Calu3 (cell line): Measurements from ENCODE around the gene TMEM151B. TPM values are rescaled to one million over a fixed set of nuclear protein-coding genes. Genes with fewer than 3 reads are reported as not detected.

Experiments used
- BruUV-seq: library from RNA; stranded (reverse); fragments of 400-500 nt; replicated peaks from 2 replicates; lab custom pipeline; 2021; lab: Mats Ljungman, UMichigan
- CTCF ChIA-PET: fragments of 300-600 bp; sonication (Branson Sonifier 250); formaldehyde crosslinking; loops from one replicate; lab custom pipeline; 2022; ENCODE audit warnings: antibody characterized with exemption; lab: Charles Lee
- DNase-seq: peaks from one replicate; pipeline ENCODE4 v3.0.0; 2022
- H3K27ac Mint-ChIP-seq: one replicate; pipeline ENCODE4 v1.8.0; 2022; ENCODE audit warnings: mixed read lengths; ENCODE audit not compliant: unreplicated experiment
- H3K27me3 Mint-ChIP-seq: one replicate; pipeline ENCODE4 v1.8.0; 2022; ENCODE audit warnings: mixed read lengths; ENCODE audit not compliant: unreplicated experiment
- H3K36me3 Mint-ChIP-seq: one replicate; pipeline ENCODE4 v1.8.0; 2022; ENCODE audit warnings: mild to moderate bottlenecking, moderate library complexity, mixed read lengths; ENCODE audit not compliant: insufficient read depth, unreplicated experiment
- H3K4me1 Mint-ChIP-seq: one replicate; pipeline ENCODE4 v1.8.0; 2022; ENCODE audit warnings: mild to moderate bottlenecking, low read depth, mixed read lengths; ENCODE audit not compliant: unreplicated experiment
- H3K4me3 Mint-ChIP-seq: one replicate; pipeline ENCODE4 v1.8.0; 2022; ENCODE audit warnings: mild to moderate bottlenecking, low read depth, moderate library complexity, mixed read lengths; ENCODE audit not compliant: unreplicated experiment
- H3K9me3 Mint-ChIP-seq: one replicate; pipeline ENCODE4 v1.8.0; 2022; ENCODE audit warnings: low read depth, mixed read lengths; ENCODE audit not compliant: unreplicated experiment
- intact Hi-C: fragments of 100-400 bp; cut with micrococcal nuclease; formaldehyde crosslinking; loops from one replicate; pipeline ENCODE4 v1.10.0; 2022; ENCODE audit not compliant: unreplicated experiment
- total RNA-seq: library from RNA; stranded (reverse); gene quantifications from 2 replicates; pipeline ENCODE4 v1.2.3, GENCODE V29; 2022
- TF ChIP-seq, protein P1 (sequence below): fragments of 200-600 bp; IDR thresholded peaks from one replicate; pipeline ENCODE4 v1.8.0; 2022; ENCODE audit warnings: antibody characterized with exemption; ENCODE audit not compliant: unreplicated experiment

The TMEM151B gene
- total RNA-seq, 1 experiment from 2014 or later: not detected

DNA sequence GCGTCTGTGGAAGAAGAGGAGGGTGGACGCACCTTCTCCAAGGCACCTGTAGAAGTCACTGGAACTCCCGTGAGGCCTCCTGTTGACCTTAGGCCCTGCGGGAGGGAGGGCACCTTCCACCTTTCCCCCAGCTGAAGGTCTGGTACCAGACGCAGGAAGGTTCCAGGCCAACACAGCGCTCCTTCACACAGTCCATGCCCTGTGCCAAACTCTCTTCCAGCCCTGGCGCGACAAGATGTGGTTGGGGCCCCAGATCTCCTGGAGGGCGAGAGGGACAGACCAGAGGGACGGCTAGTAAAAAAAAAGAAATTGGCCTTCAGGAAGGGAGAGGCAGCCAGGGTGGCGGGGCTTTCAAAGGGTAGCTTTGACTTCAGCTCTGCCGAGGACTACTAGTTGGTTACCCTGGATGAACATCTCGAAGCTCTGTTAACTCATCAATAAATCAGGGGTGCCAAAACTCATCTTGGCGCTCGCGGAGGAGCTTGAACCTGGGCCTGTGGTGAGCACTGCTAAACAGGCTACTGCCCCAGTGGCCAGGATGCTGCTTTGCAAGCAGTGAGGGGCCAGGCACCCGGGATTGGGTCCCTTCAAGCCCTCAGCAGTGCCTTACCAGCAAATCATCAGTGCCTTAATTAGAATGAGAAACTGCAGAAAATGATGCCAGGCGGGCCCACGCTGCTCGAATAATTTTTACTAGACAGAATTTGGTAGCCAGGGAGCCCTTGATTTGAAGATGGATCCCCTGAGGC lies 28.0 kb downstream of the TMEM151B start:
- no TSS peak for BruUV-seq
- Mint-ChIP-seq H3K4me1 (no peaks in the 10 kb centered on the region), H3K36me3 (peaks cover 44% of the 10 kb centered on the region), H3K9me3 (no peaks in the 10 kb centered on the region), H3K27ac (peak overlapping the region; percentile 53), H3K4me3 (peak overlapping the region; percentile 60), H3K27me3 (peaks cover 65% of the 10 kb centered on the region)
- intact Hi-C loops: no loop called here
- no peak for DNase-seq
- CTCF ChIA-PET: interaction anchor here (0.5 to 1.2 kb wide), 4 partner anchors 10 to 1991 kb away, joined by 3 to 5 read pairs (median 3); partner anchors contain the start of gene AARS2
- TF ChIP-seq, protein P1, sequence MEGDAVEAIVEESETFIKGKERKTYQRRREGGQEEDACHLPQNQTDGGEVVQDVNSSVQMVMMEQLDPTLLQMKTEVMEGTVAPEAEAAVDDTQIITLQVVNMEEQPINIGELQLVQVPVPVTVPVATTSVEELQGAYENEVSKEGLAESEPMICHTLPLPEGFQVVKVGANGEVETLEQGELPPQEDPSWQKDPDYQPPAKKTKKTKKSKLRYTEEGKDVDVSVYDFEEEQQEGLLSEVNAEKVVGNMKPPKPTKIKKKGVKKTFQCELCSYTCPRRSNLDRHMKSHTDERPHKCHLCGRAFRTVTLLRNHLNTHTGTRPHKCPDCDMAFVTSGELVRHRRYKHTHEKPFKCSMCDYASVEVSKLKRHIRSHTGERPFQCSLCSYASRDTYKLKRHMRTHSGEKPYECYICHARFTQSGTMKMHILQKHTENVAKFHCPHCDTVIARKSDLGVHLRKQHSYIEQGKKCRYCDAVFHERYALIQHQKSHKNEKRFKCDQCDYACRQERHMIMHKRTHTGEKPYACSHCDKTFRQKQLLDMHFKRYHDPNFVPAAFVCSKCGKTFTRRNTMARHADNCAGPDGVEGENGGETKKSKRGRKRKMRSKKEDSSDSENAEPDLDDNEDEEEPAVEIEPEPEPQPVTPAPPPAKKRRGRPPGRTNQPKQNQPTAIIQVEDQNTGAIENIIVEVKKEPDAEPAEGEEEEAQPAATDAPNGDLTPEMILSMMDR: no peak

GRCh38 chr6:44298864-44299263 lies 28.6 kb downstream of the TMEM151B start:
- H3K27ac Mint-ChIP-seq: no peak overlapping the region
- CTCF ChIA-PET: interaction anchor here (1.0 to 1.2 kb wide), 2 partner anchors 11 to 14 kb away, joined by 3 to 5 read pairs; partner anchors contain the start of gene AARS2
- no peak for DNase-seq
- peaks cover 59% of the 10 kb centered on the region for H3K27me3 Mint-ChIP-seq
- no TSS peak for BruUV-seq
- no peaks in the 10 kb centered on the region for H3K9me3 Mint-ChIP-seq
- intact Hi-C loops: no loop called here
- TF ChIP-seq, protein P1: no peak
- no peak overlapping the region for H3K4me3 Mint-ChIP-seq
- no peaks in the 10 kb centered on the region for H3K4me1 Mint-ChIP-seq
- H3K36me3 Mint-ChIP-seq: peaks cover 49% of the 10 kb centered on the region

DNA sequence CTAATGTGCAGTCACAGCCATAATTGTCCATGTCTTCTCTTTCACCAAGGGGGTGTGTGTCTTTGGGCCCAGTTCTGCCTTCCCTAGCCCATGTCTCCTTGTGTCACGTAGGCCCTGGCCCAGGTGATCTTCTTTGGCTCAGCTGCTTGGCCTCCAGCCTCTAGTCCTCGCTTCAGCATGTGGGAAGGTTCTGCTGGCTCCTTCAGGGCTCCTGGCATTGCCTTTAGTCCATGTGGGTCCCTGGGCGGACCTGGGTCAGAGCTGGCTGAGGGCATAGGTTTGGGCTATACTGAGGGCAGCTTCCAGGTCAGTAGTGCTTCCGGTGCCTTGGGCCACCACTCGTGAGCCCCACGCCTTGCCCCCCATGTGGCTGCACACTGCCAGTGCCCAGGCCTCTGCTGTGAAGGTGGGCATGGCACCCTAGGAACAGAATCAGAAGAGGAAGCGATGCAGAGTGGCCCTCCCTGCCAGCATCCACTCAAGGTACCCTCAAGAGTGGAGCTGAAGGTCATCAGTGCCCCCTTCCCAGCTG lies 30.1 kb downstream of the TMEM151B start:
- no TSS peak for BruUV-seq
- no peak overlapping the region for H3K27ac Mint-ChIP-seq
- no peak for DNase-seq
- H3K4me1 Mint-ChIP-seq: no peaks in the 10 kb centered on the region
- H3K4me3 Mint-ChIP-seq: no peak overlapping the region
- TF ChIP-seq, protein P1: no peak
- H3K36me3 Mint-ChIP-seq: peaks cover 49% of the 10 kb centered on the region
- H3K27me3 Mint-ChIP-seq: peaks cover 44% of the 10 kb centered on the region
- CTCF ChIA-PET: interaction anchor here (1.5 kb wide), 1 partner anchor 11 kb away, joined by 3 read pairs; no protein-coding TSS in a partner anchor
- no peaks in the 10 kb centered on the region for H3K9me3 Mint-ChIP-seq
- intact Hi-C loops: no loop called here

DNA sequence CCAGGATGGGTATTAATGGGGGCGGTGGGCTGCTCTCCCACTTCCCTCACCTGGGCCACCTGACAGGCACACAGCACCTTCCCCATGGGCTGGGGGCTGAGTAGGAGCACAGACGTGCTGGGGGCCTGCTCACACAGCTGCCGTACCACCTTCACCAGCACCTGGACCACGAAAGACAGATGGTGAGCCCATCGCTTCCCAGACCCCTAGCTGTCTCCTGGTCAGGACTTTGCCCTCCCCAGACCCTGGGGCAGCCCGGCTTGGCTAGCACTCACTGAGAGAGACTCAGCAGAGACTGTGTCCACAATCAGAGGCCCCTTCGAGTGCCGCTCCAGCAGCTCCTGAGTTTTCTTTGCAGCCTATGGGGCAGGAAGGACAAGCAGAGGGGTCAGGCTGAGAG lies 30.9 kb downstream of the TMEM151B start:
- no peaks in the 10 kb centered on the region for H3K9me3 Mint-ChIP-seq
- CTCF ChIA-PET: interaction anchor here (1.5 kb wide), 1 partner anchor 12 kb away, joined by 3 read pairs; no protein-coding TSS in a partner anchor
- peaks cover 53% of the 10 kb centered on the region for H3K36me3 Mint-ChIP-seq
- BruUV-seq: no TSS peak
- no peak overlapping the region for H3K4me3 Mint-ChIP-seq
- H3K27ac Mint-ChIP-seq: no peak overlapping the region
- TF ChIP-seq, protein P1: no peak
- no peaks in the 10 kb centered on the region for H3K4me1 Mint-ChIP-seq
- H3K27me3 Mint-ChIP-seq: peaks cover 36% of the 10 kb centered on the region
- no peak for DNase-seq
- intact Hi-C loops: no loop called here
